ENCODE data around the gene EXOSC9. TPM values are rescaled to one million over a fixed set of nuclear protein-coding genes. Genes with fewer than 3 reads are reported as not detected.

The EXOSC9 gene
- polyA plus RNA-seq, 1 donor, result 28.5 TPM

DNA sequence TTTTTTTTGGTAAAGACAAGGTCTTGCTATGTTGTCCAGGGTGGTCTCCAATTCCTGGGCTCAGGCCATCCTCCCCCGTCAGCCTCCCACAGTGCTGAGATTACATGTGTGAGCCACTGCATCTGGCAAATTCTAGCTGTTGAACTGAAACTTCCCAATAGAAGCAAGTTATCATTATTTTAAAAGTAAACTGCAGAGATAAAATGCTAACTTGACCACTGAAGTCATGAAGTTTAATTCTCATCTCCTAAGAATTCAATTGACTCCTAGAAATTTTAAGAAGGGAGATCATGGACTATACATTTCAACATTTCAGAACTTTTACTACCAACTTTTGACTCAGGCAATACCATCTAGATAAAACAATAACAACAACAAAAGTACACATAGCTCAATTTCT lies 11.7 kb upstream of the EXOSC9 start:
- no peak for DNase-seq

DNA sequence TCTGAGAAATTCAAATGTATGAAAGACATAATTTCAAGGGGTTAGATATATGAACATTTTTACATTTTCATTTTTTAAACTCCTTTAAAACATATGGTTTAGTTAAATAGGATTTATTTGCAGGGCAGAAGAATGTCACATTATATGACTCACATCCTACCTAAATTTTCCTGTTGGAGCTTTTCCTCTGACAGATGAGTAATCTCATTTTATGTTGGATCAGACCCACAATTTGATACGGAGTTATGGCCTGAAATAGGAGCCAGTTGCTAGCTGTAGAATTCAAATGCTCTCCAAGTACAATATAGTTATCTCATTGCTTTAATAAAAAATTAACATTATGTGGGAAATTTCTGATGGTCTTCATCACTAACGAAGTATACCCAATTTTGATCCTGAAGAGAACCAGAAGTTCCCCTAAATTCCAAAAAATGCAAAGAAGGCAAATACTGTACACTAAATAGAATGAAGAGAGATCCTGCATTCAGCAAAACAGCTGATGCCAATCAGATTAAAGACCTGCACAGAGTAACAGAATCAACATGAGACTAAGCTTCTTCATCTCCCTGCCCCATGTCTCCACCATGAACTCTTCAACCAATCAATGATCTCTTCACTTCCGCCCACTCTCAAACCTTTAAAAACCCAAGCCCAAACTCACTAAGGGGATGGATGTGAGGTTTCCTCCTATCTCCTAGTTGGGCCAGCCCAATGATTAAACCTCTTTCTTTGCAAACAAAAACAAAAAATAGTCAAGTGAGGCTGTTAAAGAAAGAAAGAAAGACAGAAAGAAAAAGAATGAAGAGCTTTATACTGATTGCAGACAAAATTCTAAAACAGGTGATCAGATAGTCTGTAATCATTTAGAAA lies 10.9 kb upstream of the EXOSC9 start:
- no peak for DNase-seq

DNA sequence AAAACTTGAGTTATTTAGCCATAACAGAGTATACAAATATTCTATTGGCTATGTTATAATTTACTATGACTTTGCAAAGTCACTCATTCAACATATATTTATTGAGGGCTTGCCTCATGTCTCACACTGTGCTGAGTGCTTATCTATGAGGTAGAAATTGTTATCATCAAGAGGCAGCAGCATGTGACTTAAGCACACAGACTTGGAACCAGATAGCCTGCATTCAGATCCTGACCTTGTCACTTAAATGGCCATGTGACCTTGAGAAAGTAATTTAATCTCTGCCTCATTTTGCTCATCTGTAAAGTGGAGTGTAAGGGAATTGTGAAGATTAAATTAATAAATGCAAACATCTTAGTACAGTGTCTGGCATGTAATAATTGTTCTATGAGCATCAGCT lies 10.1 kb upstream of the EXOSC9 start:
- no peak for DNase-seq

DNA sequence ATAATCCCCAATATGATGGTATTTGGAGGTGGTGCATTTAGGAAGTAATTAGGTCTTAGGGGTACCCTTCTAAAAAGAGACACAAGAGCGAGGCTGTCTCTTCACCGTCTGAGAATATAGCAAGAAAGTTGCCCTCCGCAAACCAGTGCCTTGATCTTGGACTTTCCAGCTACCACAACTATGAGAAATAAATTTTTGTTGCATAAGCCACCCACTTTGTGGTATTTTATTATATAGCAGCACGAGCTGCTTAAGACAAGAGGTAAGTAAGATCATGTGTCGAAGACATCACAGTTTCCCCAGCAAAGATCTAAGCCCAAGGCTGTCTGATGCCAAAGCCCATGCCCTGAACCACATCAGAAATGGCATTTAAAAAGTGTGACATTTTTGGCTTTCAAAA lies 9.6 kb upstream of the EXOSC9 start:
- no peak for DNase-seq

DNA sequence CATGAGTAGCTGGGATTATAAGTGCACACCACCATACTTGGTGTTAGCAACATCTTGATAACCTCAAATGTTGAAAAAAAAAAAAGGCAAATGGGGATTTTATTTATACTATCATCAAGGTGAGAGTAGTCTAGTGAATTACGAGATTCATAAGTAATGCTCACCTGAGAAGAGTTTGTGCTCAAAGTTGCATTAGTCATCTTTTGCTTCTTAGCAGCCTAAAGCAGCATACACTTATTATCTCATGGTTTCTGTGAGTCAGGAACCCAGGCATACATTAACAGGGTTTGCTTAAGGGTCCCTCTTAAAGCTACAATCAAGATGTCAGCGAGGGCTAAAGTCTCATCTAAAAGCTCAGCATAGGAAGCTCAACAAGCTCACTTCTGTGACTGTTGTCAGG lies 8.2 kb upstream of the EXOSC9 start:
- DNase-seq, result no peak

DNA sequence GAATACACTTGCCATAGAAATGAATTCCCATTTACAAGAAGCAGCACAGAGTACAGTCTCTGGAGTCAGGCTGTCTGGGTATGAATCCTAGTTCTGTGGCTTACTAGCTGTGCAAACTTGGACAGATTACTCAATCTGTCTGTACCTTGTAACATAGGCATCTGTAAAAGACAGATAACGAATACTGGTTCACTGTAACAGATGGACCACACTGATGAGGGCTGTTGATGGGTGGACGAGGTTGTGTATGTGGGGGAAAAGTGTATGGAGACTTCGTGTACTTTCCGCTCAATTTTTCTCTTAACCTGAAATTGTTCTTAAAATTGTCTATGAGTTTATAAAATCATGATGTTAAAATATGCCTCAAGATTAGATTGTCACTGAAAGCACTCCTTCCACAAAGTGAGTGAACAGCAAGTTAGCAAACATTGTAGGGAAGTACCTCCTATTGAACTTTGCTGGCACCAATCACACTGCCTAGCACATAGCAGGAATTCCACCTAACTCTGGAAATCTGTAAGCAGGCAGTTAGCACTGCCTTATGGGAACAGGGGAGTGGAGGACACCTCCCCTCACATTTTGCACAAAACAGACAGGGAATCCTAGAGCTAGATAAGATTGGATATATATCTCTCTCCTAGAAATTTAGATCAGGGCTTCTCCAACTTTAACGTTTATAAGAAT lies 6.5 kb upstream of the EXOSC9 start:
- DNase-seq, result no peak

DNA sequence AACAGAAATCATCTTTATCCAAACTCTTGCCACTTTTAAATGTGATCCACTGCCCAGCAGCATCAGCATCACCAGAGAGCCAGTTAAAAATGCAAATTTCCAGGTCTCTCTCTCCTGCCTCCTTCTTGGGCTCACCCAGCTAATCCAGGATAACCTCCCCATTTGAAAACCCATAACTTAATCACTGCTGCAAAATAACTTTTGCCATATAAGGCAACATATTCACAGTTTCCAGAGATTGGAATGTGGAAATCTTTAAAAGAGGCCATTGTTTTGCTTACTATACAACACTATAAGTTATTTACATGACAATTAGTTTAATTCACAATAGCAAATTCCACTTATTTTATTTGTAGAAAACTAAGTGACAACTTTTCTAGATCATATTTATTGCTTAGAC lies 4.8 kb upstream of the EXOSC9 start:
- DNase-seq, result no peak

DNA sequence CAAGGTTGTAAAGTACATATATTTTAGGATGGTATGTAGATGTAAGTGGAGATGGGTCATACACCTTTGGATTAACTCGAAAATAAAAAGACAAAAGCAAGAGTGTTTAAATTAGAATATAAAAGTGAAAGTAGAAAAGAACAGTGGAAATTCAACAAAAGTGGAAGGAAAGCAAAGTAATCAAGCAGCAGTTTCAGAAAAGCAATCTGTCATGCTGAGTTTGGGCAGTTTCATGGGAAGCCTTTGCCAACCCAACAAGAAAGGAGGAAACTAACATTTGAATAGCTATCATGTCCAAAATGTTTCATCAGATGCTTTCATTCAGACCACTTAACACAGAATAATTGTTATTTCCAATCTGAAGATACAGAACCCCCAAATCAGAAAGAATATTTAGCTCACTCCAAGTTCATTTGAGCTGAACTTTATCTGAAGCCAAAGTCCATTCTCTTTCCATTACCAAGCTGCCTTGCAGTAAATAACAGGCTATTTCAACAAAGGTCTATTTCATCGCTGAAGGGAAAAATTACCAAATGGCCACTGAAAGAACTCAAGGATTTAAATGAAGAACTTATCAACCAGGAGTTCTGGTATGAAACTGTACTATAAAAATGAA lies 1.8 kb upstream of the EXOSC9 start:
- DNase-seq, result no peak

DNA sequence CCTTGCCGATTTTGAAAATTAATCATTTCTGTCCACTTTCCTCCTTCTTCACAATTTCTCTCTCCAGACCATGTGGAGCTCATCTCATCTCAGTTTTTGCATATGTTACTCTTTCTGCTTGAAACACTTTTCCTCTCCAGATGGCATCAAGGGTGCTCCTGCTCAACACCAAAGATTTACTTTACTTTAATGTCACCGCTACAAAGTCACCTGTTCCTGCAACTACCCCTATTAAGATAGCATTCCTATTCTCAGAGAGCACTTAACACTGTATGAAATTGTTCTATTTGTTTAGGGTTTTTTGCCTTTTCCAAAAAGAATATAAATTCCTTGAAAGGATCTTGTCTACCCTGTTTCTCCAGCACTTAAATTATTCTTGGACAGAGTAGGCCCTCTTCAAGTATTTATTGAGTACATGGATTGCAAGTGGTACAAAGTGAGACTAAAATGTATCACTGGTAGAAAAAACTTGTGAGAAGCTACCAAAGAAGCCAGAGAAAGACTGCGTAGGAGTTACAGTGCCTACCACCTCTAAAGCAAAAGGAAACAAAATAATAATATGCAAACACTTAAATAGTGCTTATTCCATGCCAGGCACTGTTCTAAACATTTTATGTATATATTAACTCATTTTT lies 1.1 kb upstream of the EXOSC9 start:
- DNase-seq, result no peak

DNA sequence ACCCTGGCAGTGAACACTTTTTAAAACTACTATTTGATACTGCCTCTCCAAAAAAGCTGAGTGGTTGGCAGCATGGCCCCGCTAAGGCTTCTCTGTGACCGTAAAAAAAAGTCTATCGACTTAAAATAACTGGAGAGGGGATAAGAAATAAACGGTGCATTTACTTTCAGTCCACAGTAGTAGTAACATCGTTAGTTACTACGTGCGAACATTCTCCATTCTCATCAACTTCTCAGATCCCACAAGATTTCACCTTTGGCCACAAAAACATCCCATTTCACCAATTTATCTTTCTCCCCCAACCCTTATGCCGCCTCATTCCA lies 524 bp upstream of the EXOSC9 start:
- no peak for DNase-seq

DNA sequence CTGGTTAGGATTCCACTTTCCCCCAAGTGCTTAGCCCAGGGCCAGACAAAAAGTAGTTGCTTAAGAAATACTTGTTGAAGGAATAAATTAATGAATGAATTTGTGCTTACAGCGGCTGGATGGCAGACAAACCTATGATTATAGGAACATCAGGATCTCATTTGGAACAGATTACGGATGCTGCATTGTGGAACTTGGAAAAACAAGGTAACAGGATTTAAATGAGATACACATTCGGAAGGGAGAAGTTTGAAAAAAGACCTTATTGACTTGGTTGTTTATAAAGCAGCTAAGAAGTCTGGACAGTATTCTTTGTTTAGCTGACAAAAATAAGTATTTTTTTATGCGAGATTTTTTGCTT lies 572 bp downstream of the EXOSC9 start:
- DNase-seq, result no peak

DNA sequence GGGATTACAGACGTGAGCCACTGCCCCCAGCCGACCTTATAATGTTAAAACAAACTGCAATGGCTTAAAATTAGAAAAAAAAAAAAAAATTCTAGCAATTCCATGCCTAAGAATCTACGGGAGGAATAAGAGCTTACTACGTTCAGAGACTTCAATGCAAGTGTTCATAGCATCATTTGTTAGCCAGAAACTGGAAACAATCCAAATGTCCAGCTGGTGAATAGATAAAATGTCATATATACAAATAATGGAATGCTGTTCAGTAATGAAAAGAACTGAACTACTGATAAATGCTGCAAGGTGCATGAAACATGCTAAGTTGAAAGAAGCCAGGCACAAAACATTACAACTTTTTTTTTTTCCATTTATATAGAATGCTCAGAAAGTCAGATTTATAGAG lies 5.3 kb downstream of the EXOSC9 start:
- DNase-seq, result no peak

DNA sequence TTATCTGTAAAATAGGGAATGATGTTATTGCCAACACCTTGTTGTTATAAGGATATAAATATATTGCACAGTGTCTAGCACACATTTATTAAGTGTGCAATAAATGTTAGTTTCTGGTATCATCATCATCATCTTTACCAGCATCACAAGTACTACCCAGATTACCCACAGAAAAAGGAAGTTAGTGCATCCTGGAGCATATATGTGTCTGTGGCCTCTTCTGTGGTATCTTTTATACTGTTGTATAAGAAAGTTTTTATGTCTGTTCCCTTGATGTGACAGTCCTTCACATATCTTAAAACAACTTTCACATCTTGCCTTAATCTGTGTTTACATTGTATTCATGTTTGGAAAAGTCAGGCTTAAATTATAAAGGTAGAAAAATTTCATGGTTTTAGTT lies 10.0 kb downstream of the EXOSC9 start:
- no peak for DNase-seq

DNA sequence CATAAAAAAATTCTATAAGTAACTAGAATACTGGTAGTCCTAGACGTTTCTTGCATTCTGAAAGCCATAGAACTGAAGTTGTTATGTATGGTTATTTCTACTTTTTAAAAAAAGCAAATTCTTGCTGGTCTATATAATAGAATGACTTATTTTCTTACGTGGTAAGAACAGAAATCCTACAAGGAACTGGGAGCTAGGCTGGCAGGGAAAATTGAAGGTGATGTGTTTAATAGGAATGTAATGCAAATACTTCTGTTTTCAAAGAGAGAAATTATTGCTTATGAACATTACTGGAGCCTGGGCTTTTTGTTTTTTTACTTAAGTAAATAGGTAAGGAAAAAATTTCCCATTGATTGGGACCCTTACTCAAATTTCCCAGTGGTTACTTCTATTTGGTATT lies 13.6 kb downstream of the EXOSC9 start:
- DNase-seq, result no peak

DNA sequence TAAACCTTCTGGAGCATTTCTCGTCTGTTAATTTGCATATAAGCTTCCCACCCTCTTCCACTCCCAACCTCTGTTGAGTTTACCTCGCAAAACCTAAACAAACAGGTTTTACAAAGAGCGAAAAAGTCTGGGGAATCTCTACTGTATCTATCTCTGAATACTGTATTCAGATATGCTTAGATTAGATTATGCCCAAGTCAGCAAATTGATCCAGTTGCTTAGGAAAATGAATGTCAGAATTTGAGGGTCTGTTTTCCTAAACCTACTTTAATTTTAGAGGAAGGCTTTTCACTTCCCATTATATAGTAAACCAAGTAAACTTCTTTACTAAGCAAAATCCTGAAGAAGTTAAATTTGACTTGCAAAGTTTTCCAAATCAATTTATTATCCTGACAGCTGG lies 15.9 kb downstream of the EXOSC9 start:
- DNase-seq, result no peak

DNA sequence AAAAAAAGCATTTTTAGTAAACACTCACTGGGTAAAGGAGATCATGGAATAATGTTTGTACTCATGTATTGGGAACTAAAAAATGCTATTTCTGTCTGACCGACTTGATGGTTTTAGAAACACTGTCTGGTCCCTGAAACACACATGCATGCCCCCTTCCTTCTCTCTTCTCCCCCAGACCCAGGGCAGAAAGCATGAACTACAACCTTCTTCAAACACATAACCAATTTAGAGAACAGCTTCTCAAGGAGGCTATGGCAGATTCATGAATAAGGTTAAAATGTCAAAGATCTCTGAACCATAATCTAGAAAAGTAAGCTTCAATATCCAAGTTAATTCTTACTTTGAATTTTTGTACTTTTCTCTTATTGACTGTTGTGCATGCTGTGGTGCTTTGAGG lies 16.6 kb downstream of the EXOSC9 start:
- DNase-seq, result no peak

DNA sequence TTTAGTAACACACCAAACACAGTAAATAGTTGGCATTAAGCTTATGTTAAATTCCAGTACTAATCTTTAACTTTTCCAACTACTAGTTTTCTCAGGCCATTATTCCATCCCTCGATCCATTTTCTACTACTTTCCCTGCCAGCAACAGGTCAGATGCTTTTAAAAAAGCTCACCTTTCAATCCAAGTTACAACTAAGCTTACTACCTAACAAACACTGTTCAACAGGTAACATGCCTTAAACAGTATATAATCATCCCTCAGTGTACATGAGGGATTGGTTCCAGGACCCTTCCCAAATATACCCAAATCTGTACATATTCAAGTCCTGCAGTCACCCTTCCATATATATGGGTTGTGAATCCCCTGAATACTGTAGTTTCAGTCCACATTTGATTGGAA lies 17.1 kb downstream of the EXOSC9 start:
- no peak for DNase-seq

DNA sequence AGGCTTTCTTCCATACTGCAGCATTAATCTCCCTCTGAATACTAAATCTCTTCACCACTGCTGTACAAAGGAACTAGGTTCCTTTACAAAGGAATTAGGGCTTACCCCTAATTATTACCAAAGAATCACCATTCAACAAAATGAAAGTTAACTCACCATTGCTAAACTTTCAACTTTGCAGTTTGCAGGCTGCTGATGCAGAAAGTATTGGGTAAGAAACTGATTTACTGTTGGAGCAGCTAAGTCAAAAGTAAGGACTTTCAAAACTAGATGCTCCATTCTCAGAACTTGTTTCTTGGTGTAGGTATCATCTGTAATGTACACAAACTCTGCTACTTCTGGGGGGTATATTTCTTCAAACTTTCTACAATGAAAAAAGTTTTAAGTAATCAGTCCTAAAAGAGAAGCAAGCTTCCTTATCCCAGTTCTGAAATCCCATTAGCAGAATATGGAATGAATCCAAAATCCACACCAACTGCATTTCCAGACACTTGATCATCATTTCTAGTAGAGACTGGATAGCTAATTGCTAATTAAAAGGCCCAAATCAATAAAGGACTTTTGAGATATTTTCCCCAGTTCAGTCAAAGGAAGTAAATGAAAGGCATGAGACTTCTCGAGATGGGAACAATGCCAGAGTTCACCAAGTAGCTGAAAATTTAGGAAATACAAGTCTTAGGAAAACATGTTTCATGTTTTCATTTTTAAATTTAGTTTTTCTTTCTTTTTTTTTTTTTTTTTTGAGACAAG lies 18.3 kb downstream of the EXOSC9 start:
- no peak for DNase-seq

DNA sequence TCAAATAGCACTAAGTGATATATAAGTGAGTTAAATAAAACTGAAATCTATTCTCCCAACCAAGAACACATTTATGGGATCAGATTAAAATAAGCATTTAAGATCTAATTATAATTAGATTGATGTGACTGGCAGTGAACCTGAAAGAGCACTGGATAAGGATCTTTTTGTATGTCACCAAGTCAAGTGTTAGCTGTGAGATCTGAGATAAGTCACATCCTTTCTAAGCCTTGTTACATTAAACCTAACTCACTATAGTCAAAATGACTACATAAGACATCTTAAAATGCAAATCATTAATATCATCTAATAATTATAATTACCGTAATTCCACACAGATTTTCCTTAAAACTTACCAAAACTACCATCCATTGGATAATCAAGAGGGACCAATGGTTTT lies 20.9 kb downstream of the EXOSC9 start:
- DNase-seq, result no peak

DNA sequence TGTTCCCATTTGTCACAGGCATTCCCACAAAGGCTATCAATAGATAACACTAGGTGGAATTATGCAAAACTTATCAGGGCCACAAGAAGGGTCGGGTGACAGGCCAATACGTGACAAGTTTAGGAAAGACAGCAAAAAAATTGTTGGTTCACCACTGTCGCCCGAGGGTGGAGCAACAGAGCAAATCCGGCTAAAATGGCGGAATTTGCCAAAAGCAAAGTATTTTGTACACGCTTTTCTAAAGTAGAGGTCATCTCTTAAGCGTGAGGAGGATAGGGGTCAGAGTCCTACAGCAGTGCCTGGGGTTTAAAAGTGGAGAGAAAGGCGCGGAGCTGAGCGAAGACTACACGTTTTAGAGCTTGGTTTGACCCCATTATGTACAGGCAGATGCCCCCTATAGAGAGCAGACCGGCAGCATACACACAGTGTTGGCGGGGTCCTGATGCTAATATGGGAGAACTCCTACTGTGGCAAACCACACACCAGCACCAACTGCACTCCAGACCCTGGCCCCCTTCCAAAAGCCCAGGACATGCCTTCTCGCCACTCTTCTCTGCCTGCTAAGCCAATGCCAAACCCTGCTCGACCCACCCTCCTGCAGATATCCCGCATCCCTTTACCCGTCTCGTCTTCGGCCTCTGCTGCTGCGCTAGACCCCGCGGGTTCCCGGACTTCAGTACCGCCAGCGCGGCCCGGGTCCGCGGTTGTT lies 21.8 kb downstream of the EXOSC9 start:
- peak; percentile 3 for DNase-seq

DNA sequence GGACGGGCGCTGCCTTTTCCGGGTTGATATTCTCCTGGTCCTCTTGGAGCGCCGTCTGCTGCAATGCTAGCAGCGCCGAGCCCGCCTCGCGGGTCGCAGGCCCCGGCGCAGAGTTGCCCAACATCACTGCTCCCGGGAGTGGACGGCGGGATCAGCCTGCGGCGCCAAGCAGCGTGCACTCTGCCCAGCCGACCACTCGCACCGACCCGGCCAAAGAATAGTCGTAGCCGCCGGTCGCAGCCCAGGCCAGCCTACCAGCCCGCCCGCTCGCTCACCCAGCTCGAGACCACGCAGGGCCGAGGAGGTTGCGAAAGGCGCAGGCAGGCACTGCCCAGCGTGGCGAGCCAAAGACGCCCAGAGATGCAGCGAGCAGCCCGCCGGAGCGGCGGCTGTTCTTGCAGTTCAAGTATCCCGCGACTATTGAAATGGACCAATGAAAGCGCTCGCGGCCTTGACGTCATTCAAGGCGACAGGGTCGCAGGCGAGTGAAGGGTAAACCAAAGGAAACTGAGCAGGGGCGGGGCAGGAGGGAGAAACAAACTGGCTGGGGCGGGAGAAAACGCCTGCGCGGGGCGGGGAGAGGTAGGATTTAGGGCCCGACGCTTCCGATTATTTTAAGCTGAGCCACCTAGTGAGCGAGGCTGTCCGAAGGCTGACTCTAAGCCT lies 22.5 kb downstream of the EXOSC9 start, which contains the start of gene CCNA2:
CCNA2 (minus strand) TSS at position 379 of the 666 bp plus-strand sequence; CDS start at position 124, 255 bp downstream.
- DNase-seq, result peak; percentile 96

DNA sequence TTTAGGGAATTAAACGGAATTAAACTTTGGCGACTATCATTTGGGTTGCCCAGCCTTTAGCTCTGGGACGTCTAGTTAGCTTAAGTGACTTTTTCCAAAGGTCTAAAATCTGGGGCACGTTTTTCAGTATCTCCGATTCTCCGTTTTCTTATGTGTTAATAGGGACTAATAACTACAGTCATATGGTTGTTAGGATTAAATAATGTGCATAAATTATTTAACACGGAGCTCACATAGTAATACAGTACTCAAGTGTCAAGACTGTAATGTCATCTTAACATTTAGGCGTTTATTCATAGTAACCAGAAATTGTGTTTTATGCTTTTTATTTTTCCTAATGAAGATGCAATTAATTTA lies 23.0 kb downstream of the EXOSC9 start:
- DNase-seq, result no peak
